Measurements from ENCODE around the gene BEST1. TPM values are rescaled to one million over a fixed set of nuclear protein-coding genes. Genes with fewer than 3 reads are reported as not detected.

Gene BEST1
- total RNA-seq, 2 donors from 2014 or later, result 1.0 to 1.9 TPM

DNA sequence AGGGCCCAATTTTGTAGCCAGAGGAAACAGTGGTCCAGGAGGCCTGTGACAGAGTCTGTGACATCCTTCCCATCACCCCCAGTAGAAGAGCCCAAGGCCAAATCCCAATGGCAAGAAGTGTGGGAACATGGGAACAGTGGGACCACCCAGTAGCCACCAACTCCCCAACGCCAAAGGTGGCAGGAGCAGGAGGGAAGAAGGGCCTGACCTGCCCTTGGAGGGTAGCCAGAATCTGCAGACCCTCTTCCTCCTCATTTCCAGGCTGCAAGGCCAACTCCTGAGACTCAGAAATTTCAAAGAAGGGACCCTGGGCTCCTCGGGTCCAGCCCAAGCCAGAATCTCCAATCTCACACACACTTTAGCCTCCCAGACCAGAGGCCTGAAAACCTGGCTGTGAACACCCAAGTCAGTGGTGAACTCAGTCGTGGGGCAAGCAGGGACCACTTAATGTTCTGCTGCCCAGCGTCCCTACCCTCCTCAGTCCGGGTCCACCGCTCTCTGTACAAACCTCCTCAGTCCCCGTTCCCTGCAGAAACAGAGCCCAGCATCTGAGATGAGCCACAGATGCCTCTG is 38.9 kb upstream of the BEST1 start:
- Mint-ChIP-seq H3K27ac (no peak overlapping the region), H3K4me1 (ENCODE audit: low read depth in 2 of 2) (no peaks in the 10 kb centered on the region), H3K4me3 (no peak overlapping the region), H3K36me3 (no peaks in the 10 kb centered on the region), H3K9me3 (no peaks in the 10 kb centered on the region), H3K27me3 (peaks cover 0 to 26% of the 10 kb centered on the region in 2 donors)
- ATAC-seq (no peak), DNase-seq (ENCODE audit: low spot score) (no peak)

DNA sequence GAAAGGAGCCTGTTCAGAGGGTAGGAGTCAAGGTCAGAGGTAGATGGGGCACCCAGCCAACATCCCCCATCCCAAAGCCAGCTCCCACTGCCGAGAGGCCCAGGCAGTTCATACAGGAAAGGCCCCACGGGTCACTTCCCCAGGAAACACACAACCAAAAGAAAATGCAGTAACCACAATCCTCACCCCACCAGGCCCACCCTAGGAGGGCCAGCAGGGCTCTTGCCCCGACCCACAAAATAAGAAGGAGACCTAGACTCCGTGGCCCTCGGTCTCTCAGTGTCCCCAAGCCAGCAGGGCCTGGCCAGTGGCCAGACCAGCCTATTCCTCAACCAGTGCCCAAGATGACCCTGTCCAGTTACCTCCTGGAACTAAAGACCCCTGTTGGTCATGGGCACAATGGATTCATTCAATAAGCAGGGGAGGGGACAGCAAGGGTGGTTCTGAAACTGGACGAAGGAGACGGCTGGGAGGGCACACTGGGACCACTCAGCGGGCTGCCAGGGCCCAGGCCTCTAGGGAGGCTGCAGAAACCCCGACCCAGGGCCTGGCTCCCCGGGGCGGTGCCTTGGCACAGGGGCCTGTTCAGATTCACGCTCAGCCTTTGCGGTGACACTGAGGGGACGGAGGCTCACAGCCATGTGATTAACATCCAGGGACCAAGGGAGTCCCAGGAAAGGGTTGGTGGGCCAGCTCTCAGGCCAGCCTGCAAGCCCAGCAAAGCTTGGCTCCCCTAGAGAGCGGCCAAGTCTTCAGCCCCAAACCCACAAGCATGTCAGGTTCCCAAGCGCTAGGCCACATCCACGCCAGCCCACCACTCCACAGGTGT is 38.2 kb upstream of the BEST1 start:
- DNase-seq (ENCODE audit: low spot score) (peak; percentile 46), ATAC-seq (no peak)
- H3K27me3 Mint-ChIP-seq, result peaks cover 0 to 30% of the 10 kb centered on the region in 2 donors
- no peaks in the 10 kb centered on the region for H3K4me1 Mint-ChIP-seq (ENCODE audit: low read depth in 2 of 2)
- H3K4me3 Mint-ChIP-seq, result no peak overlapping the region
- H3K27ac Mint-ChIP-seq, result no peak overlapping the region
- no peaks in the 10 kb centered on the region for H3K36me3 Mint-ChIP-seq
- H3K9me3 Mint-ChIP-seq, result no peaks in the 10 kb centered on the region

DNA sequence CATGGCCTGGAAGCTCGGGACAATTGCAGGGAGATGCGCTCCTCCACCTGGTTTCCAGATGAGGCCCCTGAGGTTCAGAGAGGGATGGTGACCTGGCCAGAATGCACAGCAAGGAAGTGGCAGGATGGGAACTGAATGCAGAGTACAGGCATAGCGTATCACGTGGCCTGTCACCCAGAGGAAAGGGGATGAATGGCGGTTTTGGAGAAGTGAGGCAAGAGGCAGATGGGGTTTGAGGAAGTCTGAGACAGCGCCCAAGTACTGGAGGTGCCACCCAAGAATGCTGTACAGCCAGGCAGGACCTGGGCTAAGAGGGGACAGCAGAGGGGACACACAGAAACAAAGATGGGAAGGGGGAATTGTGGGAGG is 37.6 kb upstream of the BEST1 start:
- ATAC-seq (no peak), DNase-seq (ENCODE audit: low spot score) (peak; percentile 10)
- Mint-ChIP-seq H3K36me3 (no peaks in the 10 kb centered on the region), H3K4me3 (no peak overlapping the region), H3K27ac (no peak overlapping the region), H3K9me3 (no peaks in the 10 kb centered on the region), H3K4me1 (ENCODE audit: low read depth in 2 of 2) (peaks cover 0 to under 1% of the 10 kb centered on the region in 2 donors), H3K27me3 (peaks cover under 1 to 30% of the 10 kb centered on the region in 2 donors)

DNA sequence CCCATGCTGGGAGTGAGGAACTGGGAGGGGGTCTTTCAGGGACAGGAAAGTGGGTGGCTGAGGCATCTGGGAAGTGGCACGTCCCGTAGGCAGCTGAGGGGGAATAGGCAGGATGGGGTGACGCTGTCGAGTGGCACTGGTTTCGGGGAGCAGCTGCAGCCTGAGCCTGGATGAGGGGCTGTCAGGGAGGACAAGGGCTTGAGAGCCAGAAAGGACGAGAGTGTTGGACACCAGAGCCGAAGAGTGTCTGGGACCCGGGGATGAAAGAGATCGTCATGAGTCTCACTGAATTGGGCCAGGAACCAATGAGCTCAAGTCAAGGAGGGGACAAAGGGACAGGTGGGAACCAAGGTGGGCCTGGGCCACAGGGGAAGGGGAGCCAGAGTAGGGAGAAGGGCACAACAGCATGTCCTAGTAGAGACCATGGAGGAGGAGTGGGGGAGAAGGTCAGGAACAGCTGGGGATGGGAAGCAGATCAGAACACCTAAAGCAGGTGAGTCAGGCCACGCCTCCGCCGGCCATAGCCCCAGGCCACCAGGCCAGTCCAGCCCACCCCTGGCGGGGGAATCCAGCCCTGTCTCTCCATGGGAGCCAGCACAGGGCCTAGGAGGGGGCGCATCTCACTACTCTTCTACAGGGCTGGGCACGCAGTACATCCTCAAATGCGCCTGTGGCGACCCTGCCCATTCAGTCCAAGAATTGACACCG is 37.0 kb upstream of the BEST1 start:
- no peak overlapping the region for H3K4me3 Mint-ChIP-seq
- H3K36me3 Mint-ChIP-seq, result no peaks in the 10 kb centered on the region
- H3K27ac Mint-ChIP-seq, result no peak overlapping the region
- DNase-seq (ENCODE audit: low spot score) (peak; percentile 35), ATAC-seq (no peak)
- no peaks in the 10 kb centered on the region for H3K9me3 Mint-ChIP-seq
- H3K4me1 Mint-ChIP-seq (ENCODE audit: low read depth in 2 of 2), result peaks cover 0 to 6% of the 10 kb centered on the region in 2 donors
- peaks cover 6 to 36% of the 10 kb centered on the region in 2 donors for H3K27me3 Mint-ChIP-seq

DNA sequence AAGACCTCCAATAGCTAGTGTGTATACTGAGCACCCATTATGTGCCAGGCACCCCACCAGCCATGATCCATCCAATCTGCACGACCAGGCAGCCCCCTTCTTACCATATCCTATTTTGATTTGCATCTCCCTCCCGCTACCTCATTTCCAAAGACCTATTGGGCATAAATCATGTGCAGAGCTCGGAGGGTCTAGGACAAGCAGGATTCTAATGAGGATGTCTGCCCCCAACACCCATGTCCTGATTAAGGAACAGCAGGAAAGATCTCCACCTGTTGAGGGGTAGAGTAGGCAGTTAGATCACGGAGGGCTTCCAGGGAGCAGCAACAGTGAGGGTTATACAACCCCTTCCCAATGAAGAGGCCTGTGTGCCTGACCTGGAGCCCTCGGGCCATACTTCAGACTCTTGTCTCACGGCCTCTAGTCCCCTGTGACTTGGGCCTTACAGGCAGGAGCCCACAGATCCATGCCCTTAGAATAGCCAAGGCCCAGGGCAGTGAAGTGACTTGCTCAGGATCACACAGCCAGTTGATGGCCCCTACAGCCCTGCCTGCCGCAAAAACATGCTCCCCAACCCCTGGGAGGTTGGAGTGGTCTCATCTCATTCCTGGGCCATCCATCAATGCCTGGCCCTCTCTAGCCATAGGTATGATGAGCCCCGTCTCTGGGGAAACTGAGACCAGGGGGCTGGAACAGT is 36.3 kb upstream of the BEST1 start:
- DNase-seq (ENCODE audit: low spot score), result peak; percentile 44
- no peaks in the 10 kb centered on the region for H3K36me3 Mint-ChIP-seq

DNA sequence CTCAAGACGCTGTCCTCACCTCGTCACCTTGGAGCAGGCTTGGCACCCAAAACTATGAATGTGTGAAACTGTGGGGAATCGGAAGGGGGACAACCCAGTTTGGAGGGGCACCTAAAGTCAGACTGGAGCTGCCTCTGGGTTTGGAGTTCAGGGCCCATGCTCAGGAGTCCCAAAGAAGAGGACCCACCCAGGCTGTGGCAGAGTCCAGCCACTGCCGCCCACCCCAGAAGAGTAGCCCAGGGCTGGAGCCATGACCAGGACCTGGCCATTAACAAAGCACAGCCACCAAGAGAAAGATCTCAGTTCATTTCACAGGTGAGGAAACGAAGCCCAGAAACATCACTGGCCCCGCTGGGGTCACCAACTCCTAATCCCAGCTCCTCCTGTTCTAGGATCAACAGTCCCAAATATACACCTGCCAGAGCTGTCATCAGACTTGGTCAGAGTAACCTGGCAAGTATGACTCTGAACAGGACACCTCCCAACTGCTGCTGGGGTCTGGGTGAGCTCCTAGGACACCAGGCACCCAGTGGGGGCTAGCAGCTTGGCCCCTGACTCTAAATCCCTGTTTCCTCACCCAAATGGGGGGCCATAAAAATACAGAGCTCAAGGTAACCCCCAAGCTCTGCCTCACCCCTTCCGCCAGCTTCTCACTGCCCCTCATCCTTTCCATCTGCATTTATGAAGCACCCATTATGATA is 35.5 kb upstream of the BEST1 start:
- ATAC-seq, result no peak
- no peak overlapping the region for H3K4me3 Mint-ChIP-seq
- no peaks in the 10 kb centered on the region for H3K9me3 Mint-ChIP-seq
- H3K27ac Mint-ChIP-seq, result no peak overlapping the region
- no peaks in the 10 kb centered on the region for H3K36me3 Mint-ChIP-seq
- peaks cover 0 to 10% of the 10 kb centered on the region in 2 donors for H3K4me1 Mint-ChIP-seq (ENCODE audit: low read depth in 2 of 2)
- peak; percentile 51 for DNase-seq (ENCODE audit: low spot score)
- H3K27me3 Mint-ChIP-seq, result peaks cover 15 to 45% of the 10 kb centered on the region in 2 donors

More for the DNA sequence above, 36.3 kb upstream of the BEST1 start:
- Mint-ChIP-seq H3K27me3 (peaks cover 13 to 43% of the 10 kb centered on the region in 2 donors), H3K9me3 (no peaks in the 10 kb centered on the region), H3K4me3 (no peak overlapping the region), H3K27ac (no peak overlapping the region), H3K4me1 (ENCODE audit: low read depth in 2 of 2) (peaks cover 0 to 10% of the 10 kb centered on the region in 2 donors)
- no peak for ATAC-seq

DNA sequence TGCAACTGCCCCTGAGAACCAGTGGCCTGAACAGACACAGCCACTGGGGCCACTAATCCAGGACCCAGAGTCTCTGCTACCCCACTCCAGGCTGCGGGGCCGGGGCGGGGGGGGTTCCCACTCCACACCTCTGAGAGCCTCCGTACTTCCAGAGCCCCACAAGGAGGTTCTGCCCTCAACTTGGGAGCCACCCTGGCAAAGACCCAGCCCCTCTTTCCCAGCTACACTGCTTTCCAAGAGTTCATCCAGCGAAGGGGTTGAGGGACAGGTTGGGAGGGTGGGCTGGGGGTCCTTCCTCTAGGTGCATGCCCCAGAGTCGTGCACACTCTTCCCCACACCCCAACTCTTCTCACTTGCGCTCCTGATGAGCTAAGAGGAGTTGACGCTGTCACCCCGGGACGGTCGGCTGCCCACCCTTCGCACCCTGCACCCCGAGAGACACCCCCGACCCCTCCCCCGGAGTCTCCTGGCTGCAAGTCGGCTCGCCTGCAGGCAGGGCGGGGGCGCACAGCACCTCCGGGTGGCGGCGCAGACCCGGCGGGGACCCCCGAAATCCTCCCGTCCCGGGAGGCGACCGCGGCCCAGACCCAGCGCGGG is 33.3 kb upstream of the BEST1 start:
- H3K4me1 Mint-ChIP-seq (ENCODE audit: low read depth in 2 of 2), result peaks cover 0 to 10% of the 10 kb centered on the region in 2 donors
- H3K27me3 Mint-ChIP-seq, result peaks cover 29 to 59% of the 10 kb centered on the region in 2 donors
- H3K36me3 Mint-ChIP-seq, result no peaks in the 10 kb centered on the region
- no peaks in the 10 kb centered on the region for H3K9me3 Mint-ChIP-seq
- ATAC-seq (no peak), DNase-seq (ENCODE audit: low spot score) (no peak)
- H3K27ac Mint-ChIP-seq, result no peak overlapping the region
- H3K4me3 Mint-ChIP-seq, result no peak overlapping the region

DNA sequence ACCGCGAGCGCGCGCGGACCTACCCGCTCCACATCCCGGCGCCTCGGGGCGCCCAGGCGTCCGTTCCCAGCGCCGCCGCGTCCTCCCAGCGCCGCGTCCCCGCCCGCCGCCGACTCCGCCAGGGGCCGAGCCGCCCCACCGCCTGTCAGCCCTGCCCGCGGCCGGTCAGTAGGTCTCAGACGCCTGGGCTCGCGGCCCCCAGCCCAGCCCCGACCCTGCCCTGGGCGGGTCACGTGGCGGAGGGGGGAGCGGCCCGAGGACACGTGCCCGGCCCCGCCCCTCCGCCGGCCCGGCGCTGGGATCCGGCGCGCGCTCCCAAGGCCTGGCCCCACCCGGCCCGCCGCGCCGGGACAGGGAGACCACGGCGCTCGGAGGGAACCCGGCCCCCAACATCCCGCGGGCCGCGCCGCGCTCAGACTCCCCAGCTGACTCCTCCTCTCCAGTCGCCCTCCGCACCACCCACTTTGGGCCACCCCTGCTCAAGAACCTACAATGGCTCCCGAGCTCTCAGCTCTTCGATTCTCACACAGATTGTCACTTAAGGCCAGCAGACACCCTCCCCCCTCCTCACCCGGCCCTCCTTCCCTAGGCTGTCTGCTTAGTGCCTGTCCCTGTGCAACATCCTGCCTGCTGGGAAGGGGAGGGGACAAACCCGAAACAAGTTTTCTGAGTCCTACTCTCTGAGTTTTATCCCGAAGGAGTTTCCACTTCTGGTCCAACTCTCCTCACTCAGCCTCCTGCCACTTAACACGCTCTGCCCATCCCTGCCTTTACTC is 32.6 kb upstream of the BEST1 start, which contains the start of gene RAB3IL1:
Gene RAB3IL1, minus strand, starts transcription at position 233 of the 776 bp plus-strand sequence. Its CDS starts 199 bp downstream, at position 34.
- Mint-ChIP-seq H3K9me3 (no peaks in the 10 kb centered on the region), H3K4me1 (ENCODE audit: low read depth in 2 of 2) (peaks cover 0 to 10% of the 10 kb centered on the region in 2 donors), H3K36me3 (no peaks in the 10 kb centered on the region), H3K27me3 (peaks cover 29 to 56% of the 10 kb centered on the region in 2 donors), H3K4me3 (peak within 1 kb of the TSS; percentile 65), H3K27ac (peak within 1 kb of the TSS in 1 of 2 donors; percentile 69)
- DNase-seq (ENCODE audit: low spot score), result no peak
- peak; percentile 26 to 50 for ATAC-seq

DNA sequence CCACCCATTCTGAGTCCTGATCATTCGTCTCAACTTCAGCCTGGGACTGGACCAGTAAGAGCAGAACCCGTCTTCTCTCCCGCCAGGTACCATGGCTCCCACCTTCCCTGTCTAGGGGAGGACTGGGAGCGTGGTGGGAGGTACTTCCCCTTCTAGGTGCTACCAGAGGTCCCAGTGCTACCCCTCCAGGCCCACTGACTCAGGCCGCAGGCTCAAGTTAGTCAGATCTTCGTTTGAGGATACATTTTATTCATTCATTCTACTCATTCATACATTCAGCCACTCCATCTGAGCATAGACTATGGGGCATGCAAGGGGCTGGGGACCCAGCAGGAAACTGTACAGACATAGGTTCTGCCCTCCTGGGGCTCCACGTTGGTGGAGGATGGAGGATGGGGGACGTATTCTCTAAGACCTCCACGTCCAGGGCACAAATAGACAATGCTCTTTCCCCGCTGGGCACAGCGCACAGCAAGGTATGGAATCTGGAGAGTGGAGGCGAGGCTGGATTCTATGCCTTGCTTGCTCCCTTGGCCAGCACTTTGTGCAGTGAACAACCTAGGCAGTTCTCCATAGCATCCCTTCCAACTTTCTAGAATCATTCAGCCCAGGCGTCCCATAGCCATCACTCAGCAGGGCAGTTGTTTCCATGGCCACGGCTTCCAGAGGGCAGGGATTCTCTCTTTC is 31.8 kb upstream of the BEST1 start:
- peak overlapping the region; percentile 65 for H3K4me3 Mint-ChIP-seq
- DNase-seq (ENCODE audit: low spot score) (no peak), ATAC-seq (no peak)
- no peaks in the 10 kb centered on the region for H3K9me3 Mint-ChIP-seq
- peak overlapping the region in 1 of 2 donors; percentile 69 for H3K27ac Mint-ChIP-seq
- H3K4me1 Mint-ChIP-seq (ENCODE audit: low read depth in 2 of 2), result peaks cover 0 to 10% of the 10 kb centered on the region in 2 donors
- H3K36me3 Mint-ChIP-seq, result no peaks in the 10 kb centered on the region
- H3K27me3 Mint-ChIP-seq, result peaks cover 29 to 50% of the 10 kb centered on the region in 2 donors

DNA sequence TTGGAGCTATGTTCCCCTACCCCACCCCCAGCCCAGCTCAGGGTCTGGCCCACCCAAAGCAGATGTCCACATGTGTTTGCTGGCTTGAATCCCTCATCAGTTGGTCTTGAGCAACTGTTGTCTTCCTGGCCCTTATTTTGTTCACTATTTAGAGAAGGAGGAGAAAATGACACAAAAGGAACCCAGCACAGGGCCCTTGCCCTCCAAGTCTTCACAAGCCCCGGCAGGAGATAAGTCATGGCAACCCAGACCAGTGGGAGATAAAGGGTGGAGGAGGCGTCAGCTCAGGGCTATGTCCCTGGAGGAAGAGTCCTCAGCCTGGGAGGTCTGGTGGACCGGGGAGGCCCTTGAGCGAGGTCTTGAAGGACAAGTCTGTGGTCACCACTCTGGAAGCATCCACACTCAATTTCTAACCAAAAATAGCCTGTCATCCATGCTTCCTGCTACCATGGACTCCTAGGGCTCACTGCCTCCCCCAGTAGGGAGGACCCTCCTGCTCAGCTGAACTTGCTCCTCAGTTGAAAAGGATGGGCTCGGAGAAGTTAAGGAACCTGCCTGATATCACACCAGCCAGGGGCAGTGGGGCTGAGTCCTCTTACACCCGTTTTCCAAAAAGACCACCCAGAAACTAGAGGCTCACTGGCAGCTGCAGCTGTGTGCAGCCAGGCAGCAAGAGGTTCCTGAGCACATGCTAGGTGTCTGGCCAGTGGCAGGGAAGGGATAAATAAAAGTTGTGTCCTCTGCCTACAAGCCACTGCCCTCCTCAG is 31.0 kb upstream of the BEST1 start:
- H3K4me3 Mint-ChIP-seq, result no peak overlapping the region
- no peaks in the 10 kb centered on the region for H3K9me3 Mint-ChIP-seq
- ATAC-seq, result no peak
- H3K4me1 Mint-ChIP-seq (ENCODE audit: low read depth in 2 of 2), result peaks cover 0 to 10% of the 10 kb centered on the region in 2 donors
- no peak overlapping the region for H3K27ac Mint-ChIP-seq
- H3K27me3 Mint-ChIP-seq, result peaks cover 29 to 45% of the 10 kb centered on the region in 2 donors
- no peaks in the 10 kb centered on the region for H3K36me3 Mint-ChIP-seq
- DNase-seq (ENCODE audit: low spot score), result peak; percentile 45
